HG03135 (cell line): ENCODE measurements around the gene PEX5.

ENCODE experiments used
- ATAC-seq: cut with Tn5 transposase; IDR thresholded peaks from one replicate; pipeline ENCODE4 v1.9.1; 2021; ENCODE audit warnings: mild to moderate bottlenecking, moderate library complexity; ENCODE audit not compliant: unreplicated experiment

Gene PEX5

DNA sequence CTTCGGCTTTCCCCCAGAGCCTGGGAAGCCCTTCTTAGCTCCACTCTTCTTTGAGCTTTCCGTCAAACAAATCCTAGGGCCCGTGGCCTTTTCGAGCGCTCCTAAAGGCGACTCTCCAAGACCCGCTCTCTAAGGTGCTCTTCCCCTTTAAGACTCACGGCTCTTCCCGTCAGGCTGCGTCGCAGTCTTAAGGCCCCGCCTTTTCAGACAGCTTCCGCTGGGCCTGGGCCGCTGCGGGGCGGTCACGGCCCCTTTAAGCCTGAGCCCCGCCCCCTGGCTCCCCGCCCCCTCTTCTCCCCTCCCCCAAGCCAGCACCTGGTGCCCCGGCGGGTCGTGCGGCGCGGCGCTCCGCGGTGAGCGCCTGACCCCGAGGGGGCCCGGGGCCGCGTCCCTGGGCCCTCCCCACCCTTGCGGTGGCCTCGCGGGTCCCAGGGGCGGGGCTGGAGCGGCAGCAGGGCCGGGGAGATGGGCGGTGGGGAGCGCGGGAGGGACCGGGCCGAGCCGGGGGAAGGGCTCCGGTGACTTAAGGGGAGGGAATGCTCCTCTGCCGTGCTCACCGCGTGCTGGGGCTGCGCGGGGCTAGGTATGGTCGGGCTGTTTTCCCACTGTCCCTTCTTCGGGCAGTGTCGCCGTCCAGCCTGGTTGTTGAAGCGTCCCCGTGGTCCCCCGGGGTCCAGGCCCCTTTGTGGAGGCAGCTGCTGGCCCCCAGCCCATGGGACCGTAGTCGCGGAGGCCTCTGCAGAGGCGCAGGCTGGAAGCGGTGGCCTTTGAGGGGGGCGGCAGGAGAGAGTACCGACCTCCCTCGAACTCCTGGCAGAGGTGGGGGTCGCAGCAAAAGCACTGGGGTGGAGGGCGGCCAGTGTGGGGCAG, at the start of gene PEX5:
Gene PEX5 (plus strand): TSS at position 289 of the 870 bp plus-strand sequence. CDS start 692 bp downstream, outside the sequence.
- ATAC-seq: peak; percentile 92

DNA sequence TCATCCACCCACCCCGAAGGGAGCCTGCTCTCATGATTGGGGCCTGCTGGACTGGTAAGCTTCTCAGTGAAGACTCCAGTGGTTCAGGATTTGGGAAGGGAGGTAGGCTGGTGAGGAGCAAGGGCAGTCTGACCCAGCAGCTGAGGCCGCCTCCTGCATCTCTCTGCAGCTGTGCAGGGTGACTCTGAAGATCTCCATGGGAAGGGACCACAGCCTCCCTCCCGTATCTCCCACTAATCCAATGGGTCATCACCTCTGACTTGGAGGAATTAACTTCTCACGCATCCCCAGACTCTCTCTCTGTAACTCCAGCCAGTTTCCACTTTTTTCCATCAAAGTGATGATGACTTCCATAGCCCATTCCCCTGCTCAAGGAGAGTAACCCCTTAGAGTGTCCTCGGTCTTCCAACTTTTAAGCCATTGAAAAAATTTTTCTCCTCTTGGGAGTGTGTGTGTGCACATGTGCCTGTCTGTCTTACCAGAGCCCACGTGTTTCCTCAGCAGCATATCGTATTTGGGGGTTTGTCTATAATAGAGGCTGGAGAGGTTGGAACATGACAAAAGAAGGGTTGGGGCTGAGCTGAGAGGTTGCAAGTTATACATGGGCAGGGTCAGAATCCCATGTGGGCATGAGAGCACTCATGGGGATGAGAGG, 48.0 kb upstream of the PEX5 start:
- no peak for ATAC-seq

DNA sequence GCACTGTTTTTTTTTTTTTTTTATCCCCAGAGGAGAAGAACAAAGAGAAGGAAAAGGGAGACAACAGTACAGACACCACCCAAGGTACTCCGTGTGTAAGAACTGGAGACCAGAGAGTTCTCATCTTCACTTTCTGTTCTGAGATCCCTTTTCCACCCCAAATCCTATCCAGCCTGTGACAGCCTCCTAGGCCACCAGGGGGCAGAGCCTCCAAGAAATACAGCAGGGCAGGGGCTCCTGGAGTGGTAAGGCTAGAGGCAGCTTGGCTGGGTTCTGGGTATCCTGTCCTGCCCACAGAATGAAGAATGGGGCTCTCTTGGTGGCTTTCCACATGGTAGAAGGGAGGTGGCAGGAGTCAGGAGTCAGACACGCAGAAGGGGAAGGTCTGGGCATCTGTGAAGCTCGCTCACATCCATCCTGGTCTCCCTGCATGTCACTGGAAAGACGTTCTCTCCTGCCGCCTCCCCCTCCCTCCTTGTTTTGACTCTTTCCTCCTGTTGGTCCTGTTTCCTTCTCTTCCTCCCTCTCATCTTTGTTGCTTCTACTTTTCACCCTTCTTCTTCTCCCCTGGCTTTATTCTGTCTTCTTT, 47.3 kb upstream of the PEX5 start:
- ATAC-seq: no peak

DNA sequence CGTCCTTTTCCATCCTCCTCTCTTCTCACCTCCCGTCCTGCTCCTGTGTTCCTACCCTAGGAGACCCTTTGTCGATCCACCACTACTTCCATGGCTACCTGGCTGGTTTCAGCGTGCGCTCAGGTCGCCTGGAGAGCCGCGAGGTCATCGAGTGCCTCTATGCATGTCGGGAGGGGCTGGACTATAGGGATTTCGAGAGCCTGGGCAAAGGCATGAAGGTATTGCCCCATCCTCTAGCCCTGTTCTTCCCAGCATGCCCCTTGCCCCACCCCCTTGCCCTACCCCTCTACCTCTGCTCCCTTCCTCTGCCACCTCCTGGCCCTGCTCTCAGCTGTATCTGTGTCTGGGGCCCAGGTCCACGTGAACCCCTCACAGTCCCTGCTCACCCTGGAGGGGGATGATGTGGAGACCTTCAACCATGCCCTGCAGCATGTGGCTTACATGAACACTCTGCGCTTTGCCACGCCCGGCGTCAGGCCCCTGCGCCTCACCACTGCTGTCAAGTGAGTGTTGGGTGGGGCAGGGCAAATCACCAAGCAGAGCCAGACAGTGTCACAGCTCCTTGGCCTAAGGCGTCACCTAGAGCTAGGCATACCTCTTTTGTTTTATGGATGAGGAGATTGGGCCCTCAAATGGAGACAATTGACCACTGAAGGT, 46.5 kb upstream of the PEX5 start:
- no peak for ATAC-seq

DNA sequence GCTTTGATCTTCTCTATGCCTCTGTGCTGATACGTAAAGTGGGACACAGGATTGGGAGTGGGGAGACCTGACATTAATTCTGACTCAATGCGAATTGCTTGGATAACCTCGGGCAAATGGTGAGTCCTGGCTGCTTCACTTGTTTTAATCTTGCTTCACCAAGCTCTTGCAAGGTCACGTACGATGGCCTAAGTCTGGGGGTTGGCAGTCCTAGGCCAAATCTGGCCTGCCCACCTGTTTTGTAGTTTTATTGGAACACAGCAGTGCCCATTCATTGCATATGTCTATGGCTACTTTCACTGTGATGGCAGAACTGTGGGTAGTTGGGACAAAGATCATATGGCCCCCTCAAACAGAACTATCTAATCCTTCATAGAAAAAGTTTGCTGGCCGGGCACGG, 45.9 kb upstream of the PEX5 start:
- no peak for ATAC-seq

DNA sequence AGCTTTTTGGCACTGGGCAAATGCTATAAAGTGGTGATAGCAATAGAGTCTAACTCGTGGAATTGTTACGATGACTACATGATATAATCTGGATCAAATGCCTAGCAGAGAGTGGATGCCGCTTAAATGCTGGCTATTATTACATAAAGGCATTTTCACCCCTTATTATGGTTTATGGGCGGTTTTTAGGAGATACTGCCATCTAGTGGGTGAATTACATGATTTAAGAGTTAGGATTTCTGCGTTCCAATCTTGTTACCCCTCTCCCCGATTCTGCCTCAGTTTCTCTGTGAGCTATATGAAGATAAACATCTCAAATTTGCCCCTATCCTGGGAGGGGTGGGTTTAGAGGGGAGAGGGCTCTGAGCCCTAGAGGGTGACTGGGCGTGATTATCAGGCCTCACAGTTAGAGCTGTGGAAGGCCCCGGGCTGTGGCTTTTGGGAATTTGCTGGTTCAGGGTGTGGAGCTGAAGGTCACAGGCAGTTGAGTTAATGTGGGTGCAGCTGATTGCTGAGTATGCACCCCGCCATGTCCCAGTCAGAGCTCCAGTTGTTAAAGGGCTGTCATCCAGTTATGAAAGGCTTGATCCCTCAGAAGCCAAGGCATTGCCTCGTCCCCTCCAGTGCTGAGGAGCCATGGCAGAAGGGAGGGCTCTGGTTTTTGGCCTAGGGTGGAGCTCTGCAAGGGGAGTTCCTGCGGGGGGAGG, 44.9 kb upstream of the PEX5 start:
- no peak for ATAC-seq

DNA sequence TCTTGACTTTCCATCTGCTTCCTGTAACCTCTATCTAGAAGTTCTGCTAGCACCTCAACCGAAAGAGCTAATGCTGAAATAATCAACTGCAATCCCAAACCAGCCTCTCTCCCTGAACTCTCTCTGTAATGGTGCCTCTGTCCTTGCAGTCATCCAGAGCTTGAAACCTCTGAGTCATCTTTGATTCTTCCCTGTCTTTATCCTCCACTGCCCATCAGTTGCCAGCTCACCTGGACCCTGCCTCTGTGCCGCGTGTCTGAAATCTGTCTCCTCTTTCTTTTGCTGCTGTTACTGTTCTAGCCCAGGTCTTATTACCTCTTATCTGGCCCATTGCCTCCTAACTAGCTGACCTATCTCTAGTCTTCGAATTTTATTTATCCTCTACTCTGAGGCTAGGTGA, 43.8 kb upstream of the PEX5 start:
- no peak for ATAC-seq

DNA sequence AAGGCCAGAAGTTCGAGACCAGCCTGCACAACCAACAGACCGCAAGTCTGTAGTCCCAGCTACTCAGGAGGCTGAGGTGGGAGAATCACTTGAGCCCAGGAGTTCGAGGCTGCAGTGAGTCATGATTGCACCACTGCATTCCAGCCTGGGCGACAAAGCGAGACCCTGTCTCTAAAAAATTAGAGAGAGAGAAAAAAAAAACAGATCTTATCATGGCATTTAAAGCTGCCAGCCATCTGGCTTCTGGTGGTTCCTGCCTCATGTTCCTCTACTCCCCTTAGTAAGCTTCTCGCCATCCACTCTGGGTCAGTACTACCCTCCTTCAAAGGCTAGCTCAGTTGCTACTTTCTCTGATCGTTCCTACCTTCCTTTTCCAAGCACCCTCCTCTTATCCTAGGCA, 43.3 kb upstream of the PEX5 start:
- ATAC-seq: no peak

DNA sequence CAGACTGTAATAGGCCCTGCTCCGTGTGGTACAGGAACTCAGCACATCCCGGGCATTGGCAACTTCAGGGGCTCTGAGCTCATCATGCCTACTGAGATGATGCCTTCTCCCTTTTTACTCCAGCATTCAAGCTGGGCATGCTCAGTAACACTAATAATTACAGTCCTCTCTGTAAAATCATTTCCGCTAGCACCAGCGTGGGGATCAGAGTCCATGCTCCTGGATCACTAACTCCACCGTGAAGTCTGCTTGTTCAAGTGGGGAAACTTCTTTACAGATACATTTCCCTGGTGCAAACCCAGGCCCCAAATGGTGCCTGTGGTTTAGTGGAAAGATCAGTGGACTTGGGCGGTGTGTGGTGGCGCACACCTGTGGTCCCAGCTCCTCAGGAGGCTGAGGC, 42.6 kb upstream of the PEX5 start:
- ATAC-seq: no peak

DNA sequence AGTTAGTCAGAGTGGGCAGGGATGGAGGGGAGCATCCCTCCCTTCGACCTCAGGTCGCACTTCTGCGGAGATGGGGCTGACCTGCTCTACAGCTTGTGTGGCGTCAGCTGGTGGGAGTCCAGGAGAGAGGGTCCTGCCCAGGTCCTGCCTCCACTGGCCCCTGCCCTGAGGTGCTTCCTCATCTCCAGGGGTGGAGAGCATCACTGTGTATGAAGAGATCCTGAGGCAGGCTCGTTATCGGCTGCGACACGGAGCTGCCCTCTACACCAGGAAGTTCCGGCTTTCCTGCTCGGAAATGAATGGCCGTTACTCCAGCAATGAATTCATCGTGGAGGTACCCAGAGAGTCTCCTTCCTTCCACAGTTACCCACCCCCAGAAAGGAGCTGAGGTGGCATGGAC, 39.1 kb upstream of the PEX5 start:
- ATAC-seq: no peak

DNA sequence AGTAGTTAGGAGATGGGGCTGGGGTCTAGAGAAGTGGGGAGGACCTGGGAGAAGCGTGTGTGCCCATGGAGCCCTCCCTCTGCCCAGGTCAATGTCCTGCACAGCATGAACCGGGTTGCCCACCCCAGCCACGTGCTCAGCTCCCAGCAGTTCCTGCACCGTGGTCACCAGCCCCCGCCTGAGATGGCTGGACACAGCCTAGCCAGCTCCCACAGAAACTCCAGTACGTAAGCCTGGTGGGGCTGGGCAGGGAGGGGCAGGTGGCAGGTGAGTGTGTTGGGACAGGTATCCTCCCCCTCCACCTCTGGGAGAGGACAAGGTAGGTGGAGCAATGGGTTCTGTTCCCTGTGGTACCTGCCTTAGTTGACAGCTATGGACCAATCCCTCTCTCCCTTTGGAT, 38.6 kb upstream of the PEX5 start:
- ATAC-seq: no peak

DNA sequence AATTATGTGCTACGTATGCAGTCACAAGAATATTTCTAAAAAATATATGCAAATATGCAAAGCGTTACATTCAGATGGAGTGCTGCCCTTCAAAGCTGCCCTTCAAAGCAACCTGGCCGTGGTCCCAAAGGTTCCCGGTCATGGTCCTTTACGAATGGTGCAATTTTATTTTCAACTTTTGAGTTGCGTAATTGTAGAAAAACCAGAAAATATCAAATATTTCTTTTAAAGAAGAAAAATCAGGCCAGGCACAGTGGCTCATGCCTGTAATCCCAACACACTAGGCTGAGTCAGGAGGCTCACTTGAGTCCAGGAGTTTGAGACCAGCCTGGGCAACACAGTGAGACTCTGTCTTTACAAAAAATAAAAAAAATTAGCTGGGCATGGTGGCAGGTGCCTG, 38.0 kb upstream of the PEX5 start:
- ATAC-seq: no peak

DNA sequence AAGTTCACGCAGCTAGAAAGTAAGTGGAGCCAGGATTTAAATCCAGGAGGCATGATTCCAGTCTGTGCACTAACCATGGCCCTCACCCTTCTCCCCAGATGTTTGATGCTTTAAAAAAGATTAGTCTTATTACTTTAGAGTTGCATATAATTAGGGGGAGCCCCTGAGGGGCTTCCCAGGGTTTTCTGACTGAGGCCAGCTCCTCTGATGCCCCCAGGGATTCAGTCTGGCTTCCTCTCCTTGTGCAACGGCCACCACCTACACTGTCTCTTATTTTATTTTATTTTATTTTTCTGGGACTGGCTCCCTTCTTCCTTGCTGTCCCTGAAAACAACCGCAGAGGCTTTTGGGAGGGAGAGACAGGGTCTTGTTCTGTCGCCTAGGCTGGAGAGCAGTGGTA, 36.7 kb upstream of the PEX5 start:
- no peak for ATAC-seq

DNA sequence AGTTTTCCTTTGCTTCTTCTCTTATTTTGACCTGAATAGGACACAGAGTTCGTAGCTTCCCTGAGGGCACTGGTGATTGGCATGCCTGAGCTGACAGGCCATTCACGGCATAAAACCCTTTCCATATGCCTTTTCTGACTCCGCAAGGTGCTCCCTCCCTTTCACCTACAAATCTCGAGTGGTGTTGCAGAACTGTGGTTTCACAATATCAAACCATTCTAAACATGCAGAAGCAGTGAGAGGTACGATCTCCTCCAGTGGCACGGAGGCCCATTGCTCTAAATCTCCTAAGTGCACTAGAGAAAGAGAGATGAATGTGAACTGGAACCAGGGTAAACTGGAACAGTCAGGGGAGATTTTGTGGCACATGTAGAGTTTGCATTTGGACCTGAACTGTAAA, 35.4 kb upstream of the PEX5 start:
- ATAC-seq: no peak

DNA sequence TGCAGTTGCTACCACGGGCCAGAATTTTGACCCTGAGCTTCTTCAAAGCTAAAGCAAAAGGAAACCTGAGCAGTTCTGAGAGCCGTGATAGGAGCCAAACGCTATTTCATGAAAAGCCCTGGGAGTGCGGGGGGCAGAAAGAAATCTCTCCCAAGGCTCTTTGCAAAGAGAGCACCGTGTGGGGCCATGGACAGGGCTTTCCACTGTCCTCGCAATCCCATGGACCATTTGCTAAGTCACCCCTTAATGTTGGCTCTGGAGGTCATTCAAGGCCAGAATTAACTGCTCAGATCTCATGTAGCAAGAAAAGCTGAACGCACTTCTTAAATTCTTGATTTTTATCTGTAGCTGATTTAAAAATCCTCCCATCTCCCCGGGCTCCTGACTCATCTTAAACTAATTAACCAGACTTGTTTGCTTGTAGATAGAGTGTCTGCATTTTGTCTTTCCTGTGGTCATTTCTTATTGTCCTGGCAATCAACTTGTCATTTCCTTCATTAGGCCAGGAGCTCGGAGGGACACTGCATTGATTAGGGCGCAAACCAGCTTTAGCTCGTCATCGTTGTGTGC, 34.5 kb upstream of the PEX5 start:
- ATAC-seq: no peak

DNA sequence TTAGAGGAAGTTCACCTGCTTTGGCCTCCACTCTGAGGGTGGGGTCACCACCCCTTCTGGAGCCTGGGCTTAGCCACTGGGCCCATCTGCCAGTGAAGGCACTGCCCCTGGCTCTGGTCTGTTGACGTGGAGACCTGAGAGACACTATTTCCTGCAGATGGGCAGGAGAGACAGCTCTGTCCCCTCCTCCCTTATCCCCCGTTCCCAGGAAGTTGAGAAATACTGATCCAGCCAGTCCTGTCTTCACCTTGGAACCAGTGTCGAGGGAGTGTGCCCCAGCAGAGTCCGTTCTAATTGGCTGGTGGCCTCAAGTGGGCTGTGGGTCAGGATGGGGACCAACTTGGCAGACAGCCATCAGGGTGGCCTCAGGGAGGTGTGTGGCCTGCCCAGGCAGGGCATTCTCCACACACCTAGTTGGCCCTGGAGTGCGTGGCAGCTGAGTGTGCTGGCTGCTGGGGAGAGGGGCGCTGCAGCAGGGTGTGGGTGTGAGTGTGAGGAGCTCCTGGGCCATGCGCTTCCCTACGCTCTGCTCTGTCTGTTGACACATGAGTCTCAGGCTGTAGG, 33.9 kb upstream of the PEX5 start:
- ATAC-seq: no peak

DNA sequence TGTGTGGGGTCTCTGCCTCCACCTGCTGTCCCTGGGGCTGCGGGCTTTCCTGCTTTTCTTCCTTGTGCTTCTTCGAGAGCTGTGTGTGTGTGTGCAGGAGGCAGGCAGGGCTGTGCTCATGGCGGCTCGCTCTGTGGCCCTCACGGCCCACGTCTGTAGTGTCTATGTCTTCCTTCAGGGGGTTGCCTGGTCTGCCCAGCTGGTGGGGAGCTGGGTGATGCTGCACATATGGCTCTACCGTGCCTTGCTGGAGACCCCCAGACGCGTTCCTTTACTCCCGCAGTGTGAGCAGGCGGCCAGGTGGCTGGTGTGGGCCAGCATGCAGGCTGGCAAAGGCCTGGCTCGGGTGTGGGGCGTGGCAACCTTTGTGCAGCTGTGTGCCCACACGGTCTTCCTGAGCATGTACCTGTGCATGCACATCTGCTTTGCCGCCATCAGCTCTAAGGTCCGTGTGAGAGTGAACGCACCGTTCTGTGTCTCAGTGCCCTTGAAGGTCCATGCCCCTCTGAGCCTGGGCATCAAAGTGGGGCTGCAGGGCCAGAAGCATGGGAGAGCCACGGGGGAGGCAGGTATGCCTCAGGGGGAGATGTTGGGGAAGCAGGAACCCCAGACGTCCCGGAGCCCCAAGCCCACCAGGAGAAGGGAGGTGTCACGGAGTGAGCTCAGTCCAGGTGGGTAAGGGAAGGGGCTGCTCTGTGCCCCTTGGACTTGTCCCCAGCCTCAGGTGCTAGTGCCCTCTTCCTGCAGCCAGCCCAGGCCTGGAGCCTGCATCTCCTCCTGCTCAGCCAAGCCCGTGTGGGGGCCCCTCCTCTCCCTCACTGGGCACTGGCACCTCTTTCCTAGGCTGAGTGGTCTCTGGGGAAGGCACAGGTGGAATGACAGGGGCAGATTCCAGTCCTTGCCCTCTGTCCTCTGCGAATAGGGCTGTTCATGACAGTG, 33.0 kb upstream of the PEX5 start:
- no peak for ATAC-seq

DNA sequence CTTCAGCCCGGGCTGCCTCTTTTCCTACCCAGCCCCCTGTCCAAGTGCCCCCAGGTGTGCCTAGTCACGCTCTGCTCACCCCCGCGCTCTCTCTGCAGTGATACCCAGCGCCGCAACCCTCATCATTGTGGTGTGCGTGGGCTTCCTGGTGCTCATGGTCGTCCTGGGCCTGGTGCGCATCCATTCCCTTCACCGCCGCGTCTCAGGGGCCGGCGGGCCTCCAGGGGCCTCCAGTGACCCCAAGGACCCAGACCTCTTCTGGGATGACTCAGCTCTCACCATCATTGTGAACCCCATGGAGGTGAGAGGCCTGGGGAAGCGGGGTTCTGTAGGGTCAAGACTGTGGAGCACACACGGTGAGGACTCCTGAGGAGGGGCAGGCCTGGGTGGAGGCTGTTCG, 32.1 kb upstream of the PEX5 start:
- no peak for ATAC-seq
